Chondrocyte (in vitro differentiated cells): ENCODE data around the gene JAM3. TPM values are rescaled to one million over a fixed set of nuclear protein-coding genes. Genes with fewer than 3 reads are reported as not detected.

ENCODE experiments used
- DNase-seq: peaks from one replicate; pipeline ENCODE4 v3.0.0; 2021; ENCODE audit warnings: mixed read lengths, low spot score
- H3K27ac Mint-ChIP-seq: one replicate; pipeline ENCODE4 v1.8.0; 2021; ENCODE audit warnings: mild to moderate bottlenecking, moderate library complexity, mixed read lengths; ENCODE audit not compliant: unreplicated experiment
- H3K27me3 Mint-ChIP-seq: 2 replicates; pipeline ENCODE4 v1.8.0; 2021; ENCODE audit warnings: low read depth, mixed read lengths
- H3K36me3 Mint-ChIP-seq: 2 replicates; pipeline ENCODE4 v1.8.0; 2021; ENCODE audit warnings: low read depth, mixed read lengths
- H3K4me1 Mint-ChIP-seq: 2 replicates; pipeline ENCODE4 v1.8.0; 2021; ENCODE audit warnings: low read depth, mild to moderate bottlenecking, mixed read lengths
- H3K4me3 Mint-ChIP-seq: one replicate; pipeline ENCODE4 v1.8.0; 2021; ENCODE audit warnings: mild to moderate bottlenecking, moderate library complexity, mixed read lengths; ENCODE audit not compliant: unreplicated experiment
- H3K9me3 Mint-ChIP-seq: 2 replicates; pipeline ENCODE4 v1.8.0; 2021; ENCODE audit warnings: low read depth, mixed read lengths
- total RNA-seq: library from RNA; stranded (reverse); gene quantifications from 3 replicates; pipeline ENCODE4 v1.2.1, GENCODE V29; 2021
- TF ChIP-seq, protein P1 (sequence below): fragments of 200-600 bp; sonication (generic); IDR thresholded peaks from 2 replicates; pipeline ENCODE4 v1.5.0; 2021; ENCODE audit warnings: antibody characterized with exemption, mild to moderate bottlenecking, moderate library complexity

Gene JAM3
- total RNA-seq, 1 donor from 2014 or later: 105 TPM

DNA sequence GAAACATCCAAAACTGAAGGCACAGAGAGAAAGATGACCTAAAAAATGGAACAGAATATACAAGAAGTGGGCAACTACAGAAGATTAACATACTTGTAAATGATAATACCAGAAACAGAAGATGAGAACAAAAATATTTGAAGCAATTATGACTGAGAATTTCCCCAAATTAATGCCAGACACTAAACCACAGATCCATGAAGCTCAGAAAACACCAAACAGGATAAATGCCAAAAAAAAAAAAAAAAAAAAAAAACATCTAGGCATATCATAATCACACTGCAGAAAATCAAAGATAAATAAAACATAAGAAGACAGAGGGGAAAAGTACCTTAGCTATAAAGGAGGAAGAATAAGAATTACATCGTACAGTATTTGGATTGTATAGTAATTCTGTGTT is 65.3 kb downstream of the JAM3 start:
- H3K27me3 Mint-ChIP-seq: no peaks in the 10 kb centered on the region
- DNase-seq: no peak
- no peak overlapping the region for H3K4me3 Mint-ChIP-seq
- TF ChIP-seq, protein P1, sequence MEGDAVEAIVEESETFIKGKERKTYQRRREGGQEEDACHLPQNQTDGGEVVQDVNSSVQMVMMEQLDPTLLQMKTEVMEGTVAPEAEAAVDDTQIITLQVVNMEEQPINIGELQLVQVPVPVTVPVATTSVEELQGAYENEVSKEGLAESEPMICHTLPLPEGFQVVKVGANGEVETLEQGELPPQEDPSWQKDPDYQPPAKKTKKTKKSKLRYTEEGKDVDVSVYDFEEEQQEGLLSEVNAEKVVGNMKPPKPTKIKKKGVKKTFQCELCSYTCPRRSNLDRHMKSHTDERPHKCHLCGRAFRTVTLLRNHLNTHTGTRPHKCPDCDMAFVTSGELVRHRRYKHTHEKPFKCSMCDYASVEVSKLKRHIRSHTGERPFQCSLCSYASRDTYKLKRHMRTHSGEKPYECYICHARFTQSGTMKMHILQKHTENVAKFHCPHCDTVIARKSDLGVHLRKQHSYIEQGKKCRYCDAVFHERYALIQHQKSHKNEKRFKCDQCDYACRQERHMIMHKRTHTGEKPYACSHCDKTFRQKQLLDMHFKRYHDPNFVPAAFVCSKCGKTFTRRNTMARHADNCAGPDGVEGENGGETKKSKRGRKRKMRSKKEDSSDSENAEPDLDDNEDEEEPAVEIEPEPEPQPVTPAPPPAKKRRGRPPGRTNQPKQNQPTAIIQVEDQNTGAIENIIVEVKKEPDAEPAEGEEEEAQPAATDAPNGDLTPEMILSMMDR: no peak
- H3K9me3 Mint-ChIP-seq: peaks cover 26% of the 10 kb centered on the region
- H3K36me3 Mint-ChIP-seq: peaks cover 11% of the 10 kb centered on the region
- H3K27ac Mint-ChIP-seq: peak overlapping the region; percentile 49
- H3K4me1 Mint-ChIP-seq: peaks cover 42% of the 10 kb centered on the region

- H3K27ac Mint-ChIP-seq: peak overlapping the region; percentile 59
- peaks cover 39% of the 10 kb centered on the region for H3K4me1 Mint-ChIP-seq
- no peak for DNase-seq
- TF ChIP-seq, protein P1: no peak
- peaks cover 9% of the 10 kb centered on the region for H3K9me3 Mint-ChIP-seq
- H3K36me3 Mint-ChIP-seq: peaks cover 12% of the 10 kb centered on the region
- H3K27me3 Mint-ChIP-seq: no peaks in the 10 kb centered on the region
- H3K4me3 Mint-ChIP-seq: no peak overlapping the region
Observed at GRCh38 chr11:134138376-134138775, 69.5 kb downstream of the JAM3 start.

- peak overlapping the region; percentile 81 for H3K27ac Mint-ChIP-seq
- H3K9me3 Mint-ChIP-seq: peaks cover 2% of the 10 kb centered on the region
- no peak for DNase-seq
- H3K4me3 Mint-ChIP-seq: no peak overlapping the region
- TF ChIP-seq, protein P1: no peak
- peaks cover 28% of the 10 kb centered on the region for H3K4me1 Mint-ChIP-seq
- peaks cover 17% of the 10 kb centered on the region for H3K36me3 Mint-ChIP-seq
- H3K27me3 Mint-ChIP-seq: no peaks in the 10 kb centered on the region
Observed at GRCh38 chr11:134139303-134139872, 70.5 kb downstream of the JAM3 start.

DNA sequence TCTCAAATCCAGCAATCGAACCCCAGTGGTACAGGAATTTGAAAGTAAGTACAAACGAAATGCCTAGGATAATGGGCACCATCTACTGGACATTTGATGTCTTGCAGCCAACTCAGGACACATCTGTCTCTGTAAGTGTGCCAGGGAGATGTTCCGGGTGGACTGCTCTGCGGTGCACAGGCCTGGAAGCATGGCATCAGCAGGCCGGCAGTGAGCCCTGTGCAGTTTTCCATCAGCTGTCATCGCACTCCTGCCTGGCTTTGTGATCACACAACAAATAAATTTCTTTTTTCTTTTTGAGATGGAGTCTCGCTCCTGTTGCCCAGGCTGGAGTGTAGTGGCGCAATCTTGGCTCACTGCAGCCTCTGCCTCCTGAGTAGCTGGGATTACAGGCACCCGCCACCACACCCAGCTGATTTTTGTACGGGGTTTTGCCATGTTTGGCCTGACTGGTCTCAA is 71.0 kb downstream of the JAM3 start:
- DNase-seq: no peak
- H3K4me1 Mint-ChIP-seq: peaks cover 23% of the 10 kb centered on the region
- no peaks in the 10 kb centered on the region for H3K27me3 Mint-ChIP-seq
- H3K36me3 Mint-ChIP-seq: peaks cover 19% of the 10 kb centered on the region
- no peak overlapping the region for H3K4me3 Mint-ChIP-seq
- TF ChIP-seq, protein P1: peak; percentile 95
- H3K27ac Mint-ChIP-seq: no peak overlapping the region
- H3K9me3 Mint-ChIP-seq: no peaks in the 10 kb centered on the region

DNA sequence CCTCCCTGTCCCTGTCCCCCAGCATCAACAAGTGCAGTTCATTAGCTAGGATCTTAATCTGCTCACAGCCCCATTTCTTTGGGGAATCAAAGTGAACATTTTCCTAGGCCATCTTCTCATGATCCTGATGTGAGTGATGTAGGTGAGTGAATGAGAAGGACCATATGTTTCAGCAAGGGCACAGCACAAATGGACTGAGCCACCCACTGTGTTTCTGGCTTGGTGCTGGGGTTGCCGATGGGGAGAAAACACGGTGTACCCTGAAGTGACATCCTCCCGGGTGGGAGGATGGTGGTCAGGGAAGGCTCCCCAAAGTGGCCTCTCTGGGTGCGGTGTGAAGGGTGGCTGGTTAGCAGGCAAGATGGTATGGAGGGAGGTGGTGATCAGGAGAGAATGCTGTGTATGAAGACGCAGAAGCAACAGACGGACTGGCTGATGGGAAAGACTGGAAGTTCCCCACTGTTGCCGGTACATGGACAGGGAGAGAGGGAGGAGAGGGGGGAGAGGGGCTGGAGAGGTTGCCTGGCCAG is 72.2 kb downstream of the JAM3 start:
- peaks cover 23% of the 10 kb centered on the region for H3K4me1 Mint-ChIP-seq
- no peaks in the 10 kb centered on the region for H3K9me3 Mint-ChIP-seq
- TF ChIP-seq, protein P1: no peak
- H3K27me3 Mint-ChIP-seq: no peaks in the 10 kb centered on the region
- no peak overlapping the region for H3K27ac Mint-ChIP-seq
- no peak overlapping the region for H3K4me3 Mint-ChIP-seq
- no peak for DNase-seq
- peaks cover 24% of the 10 kb centered on the region for H3K36me3 Mint-ChIP-seq
